Activated naive CD8-positive, alpha-beta T cell treated with anti-CD3 and anti-CD28 coated beads, Interleukin-2, amount 50 U/mL, for 24 hours (primary cell): ENCODE data around the gene NSG2.

Source experiments
- ATAC-seq: fragments of 150-1000 bp; cut with Tn5 transposase; one replicate; pipeline ENCODE4 v1.10.0; 2021
- DNase-seq: peaks from one replicate; pipeline ENCODE4 v3.0.0; 2021
- H3K27ac Mint-ChIP-seq: one replicate; pipeline ENCODE4 v1.8.0; 2021; ENCODE audit warnings: mild to moderate bottlenecking, mixed read lengths
- H3K27me3 Mint-ChIP-seq: one replicate; pipeline ENCODE4 v1.8.0; 2021; ENCODE audit warnings: mixed read lengths
- H3K36me3 Mint-ChIP-seq: one replicate; pipeline ENCODE4 v1.8.0; 2021; ENCODE audit warnings: low read depth, mixed read lengths
- H3K4me1 Mint-ChIP-seq: one replicate; pipeline ENCODE4 v1.8.0; 2021; ENCODE audit warnings: mixed read lengths
- H3K4me3 Mint-ChIP-seq: one replicate; pipeline ENCODE4 v1.8.0; 2021; ENCODE audit warnings: mild to moderate bottlenecking, moderate library complexity, mixed read lengths
- H3K9me3 Mint-ChIP-seq: one replicate; pipeline ENCODE4 v1.8.0; 2021; ENCODE audit warnings: mixed read lengths

The NSG2 gene

GRCh38 chr5:174047472-174048099, 2.1 kb downstream of the NSG2 start:
- Mint-ChIP-seq H3K4me3 (no peak overlapping the region), H3K9me3 (no peaks in the 10 kb centered on the region), H3K36me3 (no peaks in the 10 kb centered on the region), H3K4me1 (no peaks in the 10 kb centered on the region), H3K27me3 (peaks cover 20% of the 10 kb centered on the region), H3K27ac (no peak overlapping the region)
- ATAC-seq (no peak), DNase-seq (no peak)

- ATAC-seq, result no peak
- H3K27me3 Mint-ChIP-seq, result peaks cover 7% of the 10 kb centered on the region
- DNase-seq, result no peak
- no peaks in the 10 kb centered on the region for H3K36me3 Mint-ChIP-seq
- H3K4me1 Mint-ChIP-seq, result no peaks in the 10 kb centered on the region
- H3K27ac Mint-ChIP-seq, result no peak overlapping the region
- no peaks in the 10 kb centered on the region for H3K9me3 Mint-ChIP-seq
- H3K4me3 Mint-ChIP-seq, result no peak overlapping the region
Observed at GRCh38 chr5:174052636-174053035, 7.1 kb downstream of the NSG2 start.

GRCh38 chr5:174053905-174054304, 8.4 kb downstream of the NSG2 start:
- no peak overlapping the region for H3K27ac Mint-ChIP-seq
- no peaks in the 10 kb centered on the region for H3K36me3 Mint-ChIP-seq
- ATAC-seq (no peak), DNase-seq (no peak)
- H3K4me1 Mint-ChIP-seq, result no peaks in the 10 kb centered on the region
- H3K27me3 Mint-ChIP-seq, result peaks cover 10% of the 10 kb centered on the region
- no peaks in the 10 kb centered on the region for H3K9me3 Mint-ChIP-seq
- H3K4me3 Mint-ChIP-seq, result no peak overlapping the region

GRCh38 chr5:174056064-174056847, 10.8 kb downstream of the NSG2 start:
- ATAC-seq (no peak), DNase-seq (no peak)
- H3K4me1 Mint-ChIP-seq, result no peaks in the 10 kb centered on the region
- peaks cover 9% of the 10 kb centered on the region for H3K27me3 Mint-ChIP-seq
- H3K4me3 Mint-ChIP-seq, result no peak overlapping the region
- H3K36me3 Mint-ChIP-seq, result no peaks in the 10 kb centered on the region
- H3K27ac Mint-ChIP-seq, result no peak overlapping the region
- peaks cover under 1% of the 10 kb centered on the region for H3K9me3 Mint-ChIP-seq

GRCh38 chr5:174057206-174057605, 11.7 kb downstream of the NSG2 start:
- H3K36me3 Mint-ChIP-seq, result no peaks in the 10 kb centered on the region
- H3K4me3 Mint-ChIP-seq, result no peak overlapping the region
- peaks cover 11% of the 10 kb centered on the region for H3K27me3 Mint-ChIP-seq
- no peaks in the 10 kb centered on the region for H3K4me1 Mint-ChIP-seq
- H3K9me3 Mint-ChIP-seq, result peaks cover 3% of the 10 kb centered on the region
- H3K27ac Mint-ChIP-seq, result no peak overlapping the region
- no peak for DNase-seq
- ATAC-seq, result no peak

- Mint-ChIP-seq H3K9me3 (peaks cover 3% of the 10 kb centered on the region), H3K27ac (no peak overlapping the region), H3K27me3 (peaks cover 11% of the 10 kb centered on the region), H3K36me3 (no peaks in the 10 kb centered on the region), H3K4me1 (no peaks in the 10 kb centered on the region), H3K4me3 (no peak overlapping the region)
- ATAC-seq, result no peak
- DNase-seq, result no peak
Observed at GRCh38 chr5:174058433-174059122, 13.1 kb downstream of the NSG2 start.

GRCh38 chr5:174059247-174059646, 13.7 kb downstream of the NSG2 start:
- H3K4me3 Mint-ChIP-seq, result no peak overlapping the region
- H3K4me1 Mint-ChIP-seq, result no peaks in the 10 kb centered on the region
- H3K36me3 Mint-ChIP-seq, result no peaks in the 10 kb centered on the region
- DNase-seq (no peak), ATAC-seq (no peak)
- H3K27ac Mint-ChIP-seq, result no peak overlapping the region
- H3K9me3 Mint-ChIP-seq, result peaks cover 3% of the 10 kb centered on the region
- H3K27me3 Mint-ChIP-seq, result peaks cover 16% of the 10 kb centered on the region

- no peak overlapping the region for H3K4me3 Mint-ChIP-seq
- no peaks in the 10 kb centered on the region for H3K4me1 Mint-ChIP-seq
- H3K36me3 Mint-ChIP-seq, result no peaks in the 10 kb centered on the region
- peaks cover 20% of the 10 kb centered on the region for H3K27me3 Mint-ChIP-seq
- H3K27ac Mint-ChIP-seq, result no peak overlapping the region
- H3K9me3 Mint-ChIP-seq, result peaks cover 3% of the 10 kb centered on the region
- DNase-seq (no peak), ATAC-seq (no peak)
Observed at GRCh38 chr5:174063082-174063756, 17.7 kb downstream of the NSG2 start.

- peaks cover 16% of the 10 kb centered on the region for H3K27me3 Mint-ChIP-seq
- no peaks in the 10 kb centered on the region for H3K4me1 Mint-ChIP-seq
- no peak overlapping the region for H3K4me3 Mint-ChIP-seq
- no peak for DNase-seq
- no peak overlapping the region for H3K27ac Mint-ChIP-seq
- no peaks in the 10 kb centered on the region for H3K36me3 Mint-ChIP-seq
- H3K9me3 Mint-ChIP-seq, result peaks cover 3% of the 10 kb centered on the region
- ATAC-seq, result no peak
Observed at GRCh38 chr5:174064171-174064570, 18.7 kb downstream of the NSG2 start.

- H3K4me3 Mint-ChIP-seq, result no peak overlapping the region
- peaks cover 3% of the 10 kb centered on the region for H3K9me3 Mint-ChIP-seq
- ATAC-seq (no peak), DNase-seq (no peak)
- H3K27ac Mint-ChIP-seq, result no peak overlapping the region
- H3K27me3 Mint-ChIP-seq, result peaks cover 16% of the 10 kb centered on the region
- no peaks in the 10 kb centered on the region for H3K36me3 Mint-ChIP-seq
- H3K4me1 Mint-ChIP-seq, result no peaks in the 10 kb centered on the region
Observed at GRCh38 chr5:174065528-174066197, 20.2 kb downstream of the NSG2 start.

- H3K27ac Mint-ChIP-seq, result no peak overlapping the region
- H3K27me3 Mint-ChIP-seq, result peaks cover 13% of the 10 kb centered on the region
- H3K9me3 Mint-ChIP-seq, result no peaks in the 10 kb centered on the region
- no peaks in the 10 kb centered on the region for H3K36me3 Mint-ChIP-seq
- no peak overlapping the region for H3K4me3 Mint-ChIP-seq
- DNase-seq, result no peak
- ATAC-seq, result no peak
- H3K4me1 Mint-ChIP-seq, result no peaks in the 10 kb centered on the region
Observed at GRCh38 chr5:174067499-174067898, 22.0 kb downstream of the NSG2 start.

GRCh38 chr5:174071484-174071883, 26.0 kb downstream of the NSG2 start:
- no peak overlapping the region for H3K27ac Mint-ChIP-seq
- H3K4me3 Mint-ChIP-seq, result no peak overlapping the region
- ATAC-seq (no peak), DNase-seq (no peak)
- H3K4me1 Mint-ChIP-seq, result no peaks in the 10 kb centered on the region
- no peaks in the 10 kb centered on the region for H3K9me3 Mint-ChIP-seq
- H3K27me3 Mint-ChIP-seq, result no peaks in the 10 kb centered on the region
- H3K36me3 Mint-ChIP-seq, result no peaks in the 10 kb centered on the region

GRCh38 chr5:174073122-174073660, 27.7 kb downstream of the NSG2 start:
- no peaks in the 10 kb centered on the region for H3K4me1 Mint-ChIP-seq
- DNase-seq (no peak), ATAC-seq (no peak)
- H3K4me3 Mint-ChIP-seq, result no peak overlapping the region
- no peaks in the 10 kb centered on the region for H3K27me3 Mint-ChIP-seq
- H3K9me3 Mint-ChIP-seq, result no peaks in the 10 kb centered on the region
- no peak overlapping the region for H3K27ac Mint-ChIP-seq
- no peaks in the 10 kb centered on the region for H3K36me3 Mint-ChIP-seq

- DNase-seq, result no peak
- H3K9me3 Mint-ChIP-seq, result no peaks in the 10 kb centered on the region
- no peak overlapping the region for H3K4me3 Mint-ChIP-seq
Observed at GRCh38 chr5:174074369-174074768, 28.9 kb downstream of the NSG2 start.

More at GRCh38 chr5:174074369-174074768, 28.9 kb downstream of the NSG2 start:
- Mint-ChIP-seq H3K36me3 (no peaks in the 10 kb centered on the region), H3K27ac (no peak overlapping the region), H3K27me3 (no peaks in the 10 kb centered on the region), H3K4me1 (no peaks in the 10 kb centered on the region)
- ATAC-seq, result no peak
